GM18498 (cell line): ENCODE results near the gene HOXA7.

ENCODE experiments used
- ATAC-seq: cut with Tn5 transposase; IDR thresholded peaks from one replicate; pipeline ENCODE4 v1.9.1; 2021; ENCODE audit warnings: mild to moderate bottlenecking, moderate library complexity; ENCODE audit not compliant: unreplicated experiment

The HOXA7 gene

GRCh38 chr7:27160546-27161213, 4.2 kb upstream of the HOXA7 start:
- ATAC-seq, result peak; percentile 62

DNA sequence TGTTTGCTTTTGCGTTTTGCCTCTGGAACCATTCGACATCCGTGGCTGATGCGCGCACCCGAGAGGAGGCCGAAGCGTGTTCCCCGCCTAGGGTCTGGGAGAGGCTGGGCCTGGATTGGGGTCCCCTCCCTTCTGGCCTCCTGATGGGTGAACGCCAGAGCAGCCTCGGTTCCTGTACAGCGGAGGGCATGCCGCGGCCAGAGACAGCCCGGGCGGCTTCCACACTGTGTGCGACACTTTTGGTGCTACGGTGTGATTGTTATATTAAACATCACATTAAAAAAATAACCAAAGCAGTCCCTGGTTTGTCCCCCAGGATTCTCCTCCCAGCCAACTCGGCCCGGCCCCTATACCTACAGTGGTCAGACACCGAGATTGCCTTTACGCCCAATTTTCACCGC, 3.7 kb upstream of the HOXA7 start:
- ATAC-seq, result no peak

- ATAC-seq, result no peak
These were observed 3.0 kb upstream of the HOXA7 start for GRCh38 chr7:27159266-27160144.

DNA sequence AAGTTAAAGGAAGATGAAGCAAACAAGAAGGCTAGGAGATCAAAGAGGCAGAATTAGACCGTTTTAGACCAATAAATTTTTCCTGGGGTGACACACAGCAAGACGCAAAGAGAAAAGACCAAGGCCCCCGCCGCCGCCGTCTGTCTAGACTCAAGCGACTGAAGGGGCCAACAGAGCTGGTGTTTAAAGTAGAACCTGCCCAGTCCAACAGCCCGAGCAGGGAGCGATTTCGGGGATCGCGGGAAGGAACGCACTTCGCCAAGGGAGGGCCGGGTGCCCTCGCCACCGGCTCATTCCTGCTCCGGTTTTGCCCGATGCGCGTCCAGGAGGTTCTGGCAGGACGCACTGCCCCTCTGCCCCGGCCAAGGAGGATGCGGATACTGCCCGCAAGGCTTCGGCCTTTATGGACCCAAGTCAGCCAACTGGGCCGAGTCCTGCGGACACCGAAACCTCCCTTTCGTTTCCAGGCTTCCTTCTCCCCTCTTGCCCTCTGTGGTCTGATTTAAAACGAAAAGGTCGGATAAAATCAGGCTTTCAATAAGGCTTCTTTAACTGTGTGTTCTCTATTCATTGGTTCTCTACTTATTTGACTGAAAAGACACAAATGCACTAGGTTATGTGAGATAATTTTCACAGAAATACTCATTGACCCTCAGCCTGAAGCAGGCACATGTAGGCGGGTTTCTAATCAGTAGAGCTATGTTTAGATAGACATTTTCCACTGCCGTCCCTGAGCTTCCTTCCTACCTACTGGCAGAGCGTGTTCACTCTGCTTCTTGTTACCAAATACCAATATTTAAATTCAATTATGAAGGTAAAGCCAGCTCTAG, 2.2 kb upstream of the HOXA7 start:
- no peak for ATAC-seq

DNA sequence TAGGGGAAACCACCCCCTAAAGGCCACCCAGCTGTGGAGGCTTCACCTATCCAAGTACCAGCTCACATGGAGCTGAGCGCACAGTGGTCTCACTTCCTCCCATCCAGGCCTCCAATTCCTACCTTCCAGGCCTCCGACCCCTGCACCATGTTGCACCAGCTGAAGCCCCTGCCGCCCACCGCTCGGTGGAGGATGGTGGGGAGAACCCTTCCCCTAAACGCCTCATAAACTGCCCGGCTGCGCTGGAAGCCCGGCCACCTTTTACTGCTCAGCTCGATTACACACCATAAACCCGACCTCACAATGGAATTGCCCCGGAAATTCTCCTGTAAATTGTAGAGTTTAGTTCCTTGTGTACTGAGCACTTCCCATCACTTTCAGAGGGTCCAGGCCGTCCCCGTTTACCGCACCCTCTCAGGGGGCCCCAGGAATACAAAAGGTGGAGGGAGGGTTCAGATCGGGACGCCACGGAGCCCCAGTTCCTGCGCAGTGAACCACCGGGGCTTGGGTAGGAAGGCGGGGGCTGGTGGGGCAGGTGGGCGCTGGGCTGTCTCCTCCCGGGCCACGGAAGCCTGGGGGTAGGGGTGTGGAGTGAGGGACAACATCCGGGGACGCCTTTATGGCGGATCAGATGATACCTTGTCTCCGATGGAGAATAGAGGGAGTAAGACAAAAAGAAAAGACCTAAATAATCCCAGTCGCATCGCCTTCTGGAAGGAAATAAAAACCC, 1.4 kb upstream of the HOXA7 start:
- ATAC-seq, result no peak

DNA sequence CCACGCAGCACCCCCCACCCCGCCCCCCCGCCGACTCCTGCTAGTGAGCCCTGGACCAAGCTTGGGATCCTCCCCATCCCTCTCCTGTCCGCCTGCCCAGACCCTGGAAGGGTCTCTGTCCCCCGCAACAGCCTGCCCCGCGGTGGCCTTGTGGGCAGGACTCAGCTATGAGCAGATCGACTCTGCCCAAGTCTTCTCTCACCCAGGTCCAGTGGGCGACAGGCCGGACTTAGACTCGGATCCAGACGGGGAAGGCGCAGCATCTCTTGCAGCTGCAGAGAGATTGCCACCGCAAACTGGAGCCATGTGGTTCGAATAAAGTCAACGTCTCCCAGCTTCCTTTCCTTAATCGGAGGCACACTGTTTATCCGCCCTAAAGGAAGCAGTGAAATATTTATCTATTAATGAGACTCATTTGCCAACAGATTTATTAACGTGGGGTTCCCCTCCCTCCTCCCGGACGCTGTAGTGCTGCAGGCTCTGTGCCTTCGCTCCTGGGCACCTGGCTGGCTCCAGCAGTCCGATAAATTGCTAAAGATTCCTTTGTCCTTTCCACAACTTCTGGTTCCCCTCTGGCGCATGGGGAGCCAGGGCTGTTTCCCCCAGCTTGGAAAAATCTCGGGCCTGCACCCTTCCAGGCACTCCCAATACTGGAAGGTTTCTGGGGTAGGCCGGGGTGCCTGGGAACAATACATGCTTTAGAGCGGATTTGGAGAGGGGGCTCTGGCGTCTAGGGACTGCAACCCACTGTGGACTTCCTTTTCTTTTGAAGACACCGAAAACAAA, 634 bp upstream of the HOXA7 start:
- no peak for ATAC-seq

DNA sequence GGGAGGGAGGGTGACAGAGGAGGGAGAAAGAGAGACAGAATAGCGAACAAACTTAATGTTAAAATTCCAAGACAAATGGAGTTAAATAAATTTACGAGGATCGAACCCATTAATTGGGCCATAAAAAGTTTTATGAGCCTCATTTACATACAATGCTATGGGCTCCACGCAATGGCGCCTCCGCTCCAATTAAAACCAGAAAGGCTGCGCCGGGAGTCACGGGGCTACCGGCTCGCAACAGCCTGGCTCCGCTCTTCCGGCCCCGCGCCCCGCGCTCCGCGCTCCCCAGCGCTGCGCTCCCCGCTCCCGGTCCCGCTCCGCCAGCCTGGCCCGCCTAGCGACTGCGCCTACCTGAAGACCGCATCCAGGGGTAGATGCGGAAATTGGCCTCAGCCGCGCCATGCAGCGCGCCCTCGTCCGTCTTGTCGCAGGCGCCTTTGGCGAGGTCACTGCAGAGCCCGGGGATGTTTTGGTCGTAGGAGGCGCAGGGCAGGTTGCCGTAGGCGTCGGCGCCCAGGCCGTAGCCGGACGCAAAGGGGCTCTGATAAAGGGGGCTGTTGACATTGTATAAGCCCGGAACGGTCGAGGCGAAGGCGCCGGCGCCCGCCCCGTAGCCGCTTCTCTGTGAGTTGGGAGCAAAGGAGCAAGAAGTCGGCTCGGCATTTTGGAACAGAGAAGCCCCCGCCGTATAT, 513 bp downstream of the HOXA7 start:
- no peak for ATAC-seq

- ATAC-seq, result no peak
These were observed 1.3 kb downstream of the HOXA7 start for GRCh38 chr7:27154901-27155815.

GRCh38 chr7:27154369-27154768, 2.1 kb downstream of the HOXA7 start:
- no peak for ATAC-seq

GRCh38 chr7:27153526-27153925, 2.9 kb downstream of the HOXA7 start:
- ATAC-seq, result no peak

GRCh38 chr7:27152816-27153442, 3.5 kb downstream of the HOXA7 start:
- ATAC-seq, result no peak

GRCh38 chr7:27151931-27152815, 4.3 kb downstream of the HOXA7 start, which contains the start of gene HOXA3:
HOXA3 (minus strand) TSS chr7:27152583; CDS start chr7:27110640, 41,943 bp downstream.
- ATAC-seq, result no peak

DNA sequence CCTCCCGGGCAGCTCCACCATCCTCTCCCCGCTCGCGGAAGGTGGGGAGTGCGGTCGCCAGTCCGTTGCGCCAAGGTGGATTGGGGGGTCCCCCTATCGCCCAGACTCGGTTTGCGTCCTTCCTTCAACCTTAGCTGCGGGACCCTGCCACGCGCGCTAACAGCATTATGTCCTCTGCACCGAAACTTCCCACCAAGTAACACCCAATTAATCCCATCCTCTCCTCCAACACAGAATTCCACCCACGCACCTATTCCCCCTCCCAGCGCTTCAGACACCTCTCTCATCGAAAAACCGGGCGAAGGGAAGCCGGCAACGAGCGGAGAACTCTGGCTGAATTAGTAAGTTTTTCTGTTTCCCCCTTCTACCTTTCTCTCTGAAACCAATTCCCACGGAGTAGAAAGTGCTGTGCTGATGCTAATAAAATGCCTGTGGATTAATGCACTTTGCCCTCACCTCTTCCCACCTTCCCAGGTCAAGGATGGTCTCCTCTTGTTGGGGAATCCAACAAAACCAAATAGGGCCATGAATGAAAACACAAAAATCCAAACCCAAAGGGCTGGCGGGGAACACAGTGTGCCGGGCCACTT, 5.0 kb downstream of the HOXA7 start:
- ATAC-seq, result no peak

- peak; percentile 90 for ATAC-seq
These were observed 5.7 kb downstream of the HOXA7 start for GRCh38 chr7:27150568-27151340.

DNA sequence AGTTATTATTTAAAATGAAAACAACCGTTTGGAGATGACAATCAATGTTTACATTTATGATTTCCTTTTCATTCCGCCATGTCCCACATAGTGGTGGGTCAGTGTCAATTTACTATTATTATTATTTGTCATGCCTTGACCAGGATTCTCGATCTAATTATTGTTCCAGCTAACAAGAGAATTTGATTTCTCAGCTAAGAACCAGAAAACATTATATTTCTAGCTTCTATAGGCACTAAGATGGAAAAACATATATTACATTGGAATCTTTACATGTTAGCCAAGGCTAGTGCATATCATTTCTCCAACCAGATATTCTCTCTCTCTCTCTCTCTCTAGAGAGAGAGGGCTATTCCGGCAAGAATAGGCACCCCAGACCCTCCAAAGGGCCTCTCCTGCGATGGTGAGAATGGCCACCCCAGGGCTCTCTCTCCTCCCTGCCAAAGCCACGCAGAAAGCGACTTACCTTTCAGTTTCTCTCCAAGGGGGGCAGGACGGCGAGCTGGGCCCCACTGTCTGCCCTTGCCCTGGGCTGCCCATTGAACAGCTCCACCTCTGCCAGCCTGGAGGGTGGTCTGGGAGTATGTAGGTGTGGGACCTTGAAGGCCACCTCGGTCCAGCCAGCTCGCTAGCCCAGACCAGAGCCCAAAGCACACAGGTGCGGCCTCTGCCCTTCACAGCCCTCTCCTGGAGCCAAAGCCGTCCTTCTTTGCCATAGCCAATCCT, 6.5 kb downstream of the HOXA7 start:
- no peak for ATAC-seq
